ENCODE data around the gene CAPS2. TPM values are rescaled to one million over a fixed set of nuclear protein-coding genes. Genes with fewer than 3 reads are reported as not detected.

CAPS2 gene
- total and polyA plus RNA-seq, 2 experiments from 2014 or later = 2.9 to 7.4 TPM

DNA sequence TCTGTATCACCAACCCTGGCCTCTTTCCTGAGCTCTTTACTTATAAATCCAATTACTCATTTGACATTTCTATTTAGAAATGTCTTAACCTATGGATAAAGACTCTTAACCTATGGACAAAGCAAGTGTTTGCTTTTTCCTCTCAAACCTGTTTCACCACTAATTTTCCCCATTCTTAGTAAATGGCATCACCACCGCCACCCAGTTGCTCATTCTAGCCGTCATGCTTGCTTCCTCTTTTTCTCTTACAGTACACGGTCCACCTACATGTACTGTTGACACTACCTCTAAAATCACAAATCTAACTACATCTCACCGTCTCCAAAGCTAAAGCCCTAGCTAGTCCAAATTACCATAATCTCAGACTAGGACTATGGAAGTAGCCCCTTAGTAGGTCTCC, 60.0 kb downstream of the CAPS2 start:
- Histone ChIP-seq H3K36me3 (ENCODE audit: insufficient read depth) (no peaks in the 10 kb centered on the region), H3K4me1 (ENCODE audit: insufficient read depth) (no peaks in the 10 kb centered on the region), H2AFZ (no peak overlapping the region), H3K4me2 (no peak overlapping the region), H3K27ac (ENCODE audit: low read depth) (no peak overlapping the region), H3K27me3 (ENCODE audit: insufficient read depth) (no peaks in the 10 kb centered on the region), H3K79me2 (replicated peaks; ENCODE audit: insufficient read depth) (no peaks in the 10 kb centered on the region), H3F3A (replicated peaks; ENCODE audit: low read depth) (no peaks in the 10 kb centered on the region), H4K20me1 (replicated peaks; ENCODE audit: insufficient read depth) (no peaks in the 10 kb centered on the region), H3K9me2 (ENCODE audit: insufficient read depth) (no peaks in the 10 kb centered on the region; the same call in 1 of the 2 replicates), H3K4me3 (no peak overlapping the region)
- H3K4me1 Mint-ChIP-seq = no peaks in the 10 kb centered on the region
- DNase-seq (ENCODE audit: low spot score) = no peak
- H3K9me3 Mint-ChIP-seq = peaks cover 6% of the 10 kb centered on the region; the same call in 1 of the 3 replicates
- no peak overlapping the region for H3K4me3 Mint-ChIP-seq
- TF ChIP-seq JUNB (IDR thresholded peaks at IDR 0.05; ENCODE audit: unreplicated experiment) = no peak
- TF ChIP-seq, protein P1, sequence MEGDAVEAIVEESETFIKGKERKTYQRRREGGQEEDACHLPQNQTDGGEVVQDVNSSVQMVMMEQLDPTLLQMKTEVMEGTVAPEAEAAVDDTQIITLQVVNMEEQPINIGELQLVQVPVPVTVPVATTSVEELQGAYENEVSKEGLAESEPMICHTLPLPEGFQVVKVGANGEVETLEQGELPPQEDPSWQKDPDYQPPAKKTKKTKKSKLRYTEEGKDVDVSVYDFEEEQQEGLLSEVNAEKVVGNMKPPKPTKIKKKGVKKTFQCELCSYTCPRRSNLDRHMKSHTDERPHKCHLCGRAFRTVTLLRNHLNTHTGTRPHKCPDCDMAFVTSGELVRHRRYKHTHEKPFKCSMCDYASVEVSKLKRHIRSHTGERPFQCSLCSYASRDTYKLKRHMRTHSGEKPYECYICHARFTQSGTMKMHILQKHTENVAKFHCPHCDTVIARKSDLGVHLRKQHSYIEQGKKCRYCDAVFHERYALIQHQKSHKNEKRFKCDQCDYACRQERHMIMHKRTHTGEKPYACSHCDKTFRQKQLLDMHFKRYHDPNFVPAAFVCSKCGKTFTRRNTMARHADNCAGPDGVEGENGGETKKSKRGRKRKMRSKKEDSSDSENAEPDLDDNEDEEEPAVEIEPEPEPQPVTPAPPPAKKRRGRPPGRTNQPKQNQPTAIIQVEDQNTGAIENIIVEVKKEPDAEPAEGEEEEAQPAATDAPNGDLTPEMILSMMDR (conservative IDR thresholded peaks at IDR 0.05; ENCODE audit: low read depth in 2 of 2) = no peak
- H3K27ac Mint-ChIP-seq = no peak overlapping the region
- ATAC-seq = no peak
- no peaks in the 10 kb centered on the region for H3K36me3 Mint-ChIP-seq (ENCODE audit: low read depth)
- no peaks in the 10 kb centered on the region for H3K27me3 Mint-ChIP-seq (ENCODE audit: insufficient read depth, low read depth, poor library complexity)

DNA sequence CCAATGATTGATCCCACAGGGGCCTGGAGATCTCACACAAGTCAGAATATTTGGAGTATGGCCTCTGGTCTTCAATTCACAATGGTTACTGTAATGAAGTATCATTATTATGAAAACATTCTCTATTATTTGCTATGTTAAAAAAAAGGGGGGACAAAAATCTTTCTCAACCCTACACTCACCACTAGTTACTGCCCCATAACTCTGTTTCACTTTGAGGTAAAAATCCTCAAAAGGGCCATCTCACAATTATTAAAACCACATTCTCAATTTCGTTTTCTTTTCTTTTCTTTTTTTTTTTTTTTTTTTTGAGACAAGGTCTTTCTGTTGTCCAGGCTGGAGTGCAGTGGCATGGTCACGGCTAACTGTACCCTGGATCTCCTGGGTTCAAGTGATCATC, 60.9 kb downstream of the CAPS2 start:
- Mint-ChIP-seq H3K27ac (no peak overlapping the region), H3K4me3 (no peak overlapping the region), H3K27me3 (ENCODE audit: insufficient read depth, low read depth, poor library complexity) (no peaks in the 10 kb centered on the region), H3K4me1 (no peaks in the 10 kb centered on the region), H3K9me3 (peaks cover 6% of the 10 kb centered on the region; the same call in 1 of the 3 replicates), H3K36me3 (ENCODE audit: low read depth) (no peaks in the 10 kb centered on the region)
- Histone ChIP-seq H3K79me2 (replicated peaks; ENCODE audit: insufficient read depth) (no peaks in the 10 kb centered on the region), H3K4me2 (no peak overlapping the region), H3K9me2 (ENCODE audit: insufficient read depth) (no peaks in the 10 kb centered on the region; the same call in 1 of the 2 replicates), H3F3A (replicated peaks; ENCODE audit: low read depth) (no peaks in the 10 kb centered on the region), H3K4me1 (ENCODE audit: insufficient read depth) (no peaks in the 10 kb centered on the region), H3K36me3 (ENCODE audit: insufficient read depth) (no peaks in the 10 kb centered on the region), H3K4me3 (no peak overlapping the region), H2AFZ (no peak overlapping the region), H3K27me3 (ENCODE audit: insufficient read depth) (no peaks in the 10 kb centered on the region), H4K20me1 (replicated peaks; ENCODE audit: insufficient read depth) (no peaks in the 10 kb centered on the region), H3K27ac (ENCODE audit: low read depth) (no peak overlapping the region)
- ATAC-seq = no peak
- DNase-seq (ENCODE audit: low spot score) = no peak
- no peak for TF ChIP-seq EZH2 (IDR thresholded peaks at IDR 0.05; ENCODE audit: low read depth, unreplicated experiment)
- TF ChIP-seq, protein P1 (conservative IDR thresholded peaks at IDR 0.05; ENCODE audit: low read depth in 2 of 2) = no peak
- no peak for TF ChIP-seq NANOG (IDR thresholded peaks at IDR 0.05; ENCODE audit: borderline replicate concordance)
- no peak for TF ChIP-seq POLR2AphosphoS5 (IDR thresholded peaks at IDR 0.05; ENCODE audit: low read depth)
- TF ChIP-seq CREB1 (CRISPR knock-in tag; IDR thresholded peaks at IDR 0.05; ENCODE audit: low read depth) = no peak
- TF ChIP-seq ZNF114 (CRISPR knock-in tag; IDR thresholded peaks at IDR 0.05) = no peak
- TF ChIP-seq STAT1 (IDR thresholded peaks at IDR 0.05; ENCODE audit: unreplicated experiment) = no peak
- TF ChIP-seq EZH2phosphoT487 (IDR thresholded peaks at IDR 0.05; ENCODE audit: unreplicated experiment) = no peak
- no peak for TF ChIP-seq REST (IDR thresholded peaks at IDR 0.05; ENCODE audit: unreplicated experiment)
